Measurements from ENCODE around the gene KANK2. TPM values are rescaled to one million over a fixed set of nuclear protein-coding genes. Genes with fewer than 3 reads are reported as not detected.

Gene KANK2
- total and polyA plus RNA-seq, 2 of the 4 experiments (the other 2 are of a cell fraction) = 104 to 176 TPM

GRCh38 chr19:11236324-11237301, 39.3 kb upstream of the KANK2 start:
- Histone ChIP-seq H3K4ac (ENCODE audit: low read depth, low read length) (no peak overlapping the region), H4K8ac (ENCODE audit: low read depth in 2 of 2, low read length in 2 of 2) (no peak overlapping the region), H2BK5ac (ENCODE audit: low read depth, low read length, poor library complexity, severe bottlenecking) (no peak overlapping the region), H3K23ac (ENCODE audit: low read depth, low read length) (no peak overlapping the region), H3K4me3 (ENCODE audit: insufficient read depth, low read depth, low read length) (no peak overlapping the region), H2AFZ (replicated peaks; ENCODE audit: low read length, poor library complexity) (no peak overlapping the region), H3K36me3 (ENCODE audit: control insufficient read depth, insufficient read depth, low read length) (peaks cover 39% of the 10 kb centered on the region), H2AK9ac (replicated peaks; ENCODE audit: low read depth, low read length, poor library complexity) (no peak overlapping the region), H2AK5ac (ENCODE audit: low read depth, low read length) (no peak overlapping the region), H3K79me1 (ENCODE audit: low read depth in 1 of 2, low read length in 2 of 2) (no peaks in the 10 kb centered on the region), H4K91ac (ENCODE audit: insufficient read depth, low read depth, low read length) (no peak overlapping the region), H3K27ac (ENCODE audit: insufficient read depth, low read length) (no peak overlapping the region), H3K27me3 (ENCODE audit: control insufficient read depth, insufficient read depth, low read length) (no peaks in the 10 kb centered on the region), H3K14ac (replicated peaks; ENCODE audit: low read depth, low read length) (no peak overlapping the region), H3K9ac (ENCODE audit: low read depth, low read length) (no peak overlapping the region), H3K9me1 (ENCODE audit: insufficient read depth, low read length) (no peaks in the 10 kb centered on the region), H3K9me3 (ENCODE audit: control insufficient read depth, insufficient read depth, low read length) (no peaks in the 10 kb centered on the region), H2BK15ac (ENCODE audit: low read depth, low read length) (no peak overlapping the region), H2BK20ac (ENCODE audit: low read depth, low read length) (no peak overlapping the region), H3K4me2 (ENCODE audit: low read depth, low read length) (no peak overlapping the region), H4K20me1 (ENCODE audit: insufficient read depth, low read length) (no peaks in the 10 kb centered on the region), H3K56ac (ENCODE audit: extremely low read depth, insufficient read depth, low read length) (no peak overlapping the region), H3K4me1 (ENCODE audit: control insufficient read depth, insufficient read depth, low read length) (no peaks in the 10 kb centered on the region), H3K18ac (ENCODE audit: low read depth, low read length) (no peak overlapping the region), H2BK120ac (ENCODE audit: low read depth, low read length) (no peak overlapping the region), H4K5ac (ENCODE audit: low read depth, low read length) (no peak overlapping the region)
- no peak for ATAC-seq (ENCODE audit: low read depth)
- dilution Hi-C loops (cut with HindIII; ENCODE audit: low sequenced_read_pairs, unreplicated experiment) = no loop called here
- no TSS peak for BruUV-seq (replicated peaks)
- POLR2A ChIA-PET (ENCODE audit: unreplicated experiment) = no interaction called here
- CTCF ChIA-PET = no interaction called here
- in situ Hi-C loops (cut with MboI; ENCODE audit: low sequenced_read_pairs) = no loop called here
- 90% methylated on average over 23 of the region's 31 CpGs; no CpG with 5 or more reads in 1 of the 2 experiments for WGBS, 2 experiments (ENCODE audit: extremely low coverage in 2 of 2, insufficient read length in 1 of 2)
- DNase-seq = no peak
- intact Hi-C loops (cut with micrococcal nuclease) = no loop called here
- TF ChIP-seq RCOR1 (IDR thresholded peaks at IDR 0.05; ENCODE audit: insufficient replicate concordance, low read length) (no peak), NFE2L2 (IDR thresholded peaks at IDR 0.05; ENCODE audit: low read depth, low read length) (no peak), CEBPB (IDR thresholded peaks at IDR 0.05; ENCODE audit: low read depth, low read length) (no peak), MXI1 (IDR thresholded peaks at IDR 0.05; ENCODE audit: borderline replicate concordance, low read depth, low read length) (no peak), SMC3 (IDR thresholded peaks at IDR 0.05; ENCODE audit: low read depth, low read length) (no peak), MAFK (IDR thresholded peaks at IDR 0.05; ENCODE audit: low read depth, low read length) (no peak), POLR2A (IDR thresholded peaks at IDR 0.05; ENCODE audit: low read depth, low read length) (no peak), FOS (IDR thresholded peaks at IDR 0.05; ENCODE audit: low read depth, low read length) (no peak), MAZ (IDR thresholded peaks at IDR 0.05; ENCODE audit: borderline replicate concordance, low read depth, low read length) (no peak), BHLHE40 (IDR thresholded peaks at IDR 0.05; ENCODE audit: low read depth, low read length) (no peak), CHD1 (IDR thresholded peaks at IDR 0.05; ENCODE audit: low read depth, low read length) (no peak), RFX5 (IDR thresholded peaks at IDR 0.05; ENCODE audit: low read depth, low read length) (no peak), CTCF (conservative IDR thresholded peaks at IDR 0.05; ENCODE audit: low read depth, low read length) (no peak), RAD21 (IDR thresholded peaks at IDR 0.05; ENCODE audit: low read length) (no peak)
- TF ChIP-seq, protein P1, sequence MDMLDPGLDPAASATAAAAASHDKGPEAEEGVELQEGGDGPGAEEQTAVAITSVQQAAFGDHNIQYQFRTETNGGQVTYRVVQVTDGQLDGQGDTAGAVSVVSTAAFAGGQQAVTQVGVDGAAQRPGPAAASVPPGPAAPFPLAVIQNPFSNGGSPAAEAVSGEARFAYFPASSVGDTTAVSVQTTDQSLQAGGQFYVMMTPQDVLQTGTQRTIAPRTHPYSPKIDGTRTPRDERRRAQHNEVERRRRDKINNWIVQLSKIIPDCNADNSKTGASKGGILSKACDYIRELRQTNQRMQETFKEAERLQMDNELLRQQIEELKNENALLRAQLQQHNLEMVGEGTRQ (IDR thresholded peaks at IDR 0.05; ENCODE audit: low read depth, low read length) = no peak

Data from IMR-90 (cell line).